Activated CD4-positive, alpha-beta T cell treated with anti-CD3 and anti-CD28 coated beads, Interleukin-2, amount 10 ng/mL, durations not matched to agents 7 days and 5 days (primary cell): ENCODE data around the gene GMPS. TPM values are rescaled to one million over a fixed set of nuclear protein-coding genes. Genes with fewer than 3 reads are reported as not detected.
"Not testable (repeated sequence)": the region's sequence is repeated elsewhere in the genome, so short reads cannot be mapped to it uniquely, and the experiment has no call there.

ENCODE experiments used
- CTCF ChIA-PET: fragments of 350-600 bp; sonication (Branson Sonifier 250); formaldehyde crosslinking; loops from one replicate; lab custom pipeline; 2021; ENCODE audit warnings: antibody characterized with exemption; lab: Charles Lee
- POLR2A ChIA-PET: fragments of 350-600 bp; sonication (Branson Sonifier 250); formaldehyde crosslinking; loops from one replicate; lab custom pipeline; 2021; ENCODE audit warnings: antibody characterized with exemption; lab: Charles Lee
- DNase-seq: peaks from one replicate; pipeline ENCODE4 v3.0.0-alpha.2; 2020
- H3K27ac Mint-ChIP-seq: one replicate; pipeline ENCODE4 v1.8.0; 2021; ENCODE audit warnings: mild to moderate bottlenecking, moderate library complexity, mixed read lengths
- H3K27me3 Mint-ChIP-seq: one replicate; pipeline ENCODE4 v1.8.0; 2021; ENCODE audit warnings: mixed read lengths
- H3K36me3 Mint-ChIP-seq: one replicate; pipeline ENCODE4 v1.8.0; 2021; ENCODE audit warnings: low read depth, mixed read lengths
- H3K4me1 Mint-ChIP-seq: one replicate; pipeline ENCODE4 v1.8.0; 2021; ENCODE audit warnings: mixed read lengths
- H3K4me3 Mint-ChIP-seq: one replicate; pipeline ENCODE4 v1.8.0; 2021; ENCODE audit warnings: mild to moderate bottlenecking, moderate library complexity, mixed read lengths
- H3K9me3 Mint-ChIP-seq: one replicate; pipeline ENCODE4 v1.8.0; 2021; ENCODE audit warnings: mixed read lengths
- total RNA-seq, 2 experiments: library from RNA; stranded (reverse); gene quantifications; one replicate each; pipeline ENCODE4 v1.2.3, GENCODE V29; 2021

Gene GMPS
- 10 to 100 TPM; 92.1 to 99.2 TPM for total RNA-seq

DNA sequence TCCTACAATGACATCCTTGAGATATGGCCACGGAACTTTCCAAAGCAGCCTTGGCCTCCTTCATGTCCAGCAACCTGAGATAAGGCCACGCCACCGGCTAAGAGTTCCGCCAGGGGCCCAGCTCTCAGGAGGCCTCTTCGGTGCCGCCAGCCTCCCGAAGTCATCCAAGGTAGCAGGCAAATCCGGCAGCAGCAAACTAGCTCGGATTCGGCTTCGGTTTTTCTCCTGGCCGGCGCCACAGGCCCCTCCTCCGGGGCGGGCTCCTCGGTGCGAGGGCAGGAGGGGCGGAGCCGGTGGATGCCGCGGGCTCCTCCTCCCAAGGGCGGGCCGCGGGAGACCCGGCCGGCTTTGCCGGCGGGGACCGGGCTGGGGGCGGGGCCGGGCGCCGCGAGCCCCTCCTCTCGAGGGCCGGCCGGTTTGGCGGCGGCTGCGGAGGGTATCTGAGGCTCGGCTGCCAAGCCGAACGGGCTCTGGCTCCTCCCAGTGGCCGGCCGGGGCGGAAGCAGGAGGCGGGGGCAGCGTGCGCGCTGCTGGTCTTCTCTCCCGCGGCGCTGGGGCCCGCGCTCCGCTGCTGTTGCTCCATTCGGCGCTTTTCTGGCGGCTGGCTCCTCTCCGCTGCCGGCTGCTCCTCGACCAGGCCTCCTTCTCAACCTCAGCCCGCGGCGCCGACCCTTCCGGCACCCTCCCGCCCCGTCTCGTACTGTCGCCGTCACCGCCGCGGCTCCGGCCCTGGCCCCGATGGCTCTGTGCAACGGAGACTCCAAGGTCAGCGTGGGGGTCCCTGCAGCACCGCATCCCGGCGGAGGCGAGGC lies at the start of gene GMPS:
Gene GMPS, plus strand, starts transcription at position 518 of the 812 bp plus-strand sequence. Its CDS starts 221 bp downstream, at position 739.
- peak; percentile 94 for DNase-seq
- H3K27ac Mint-ChIP-seq, result peak within 1 kb of the TSS; percentile 97
- H3K4me3 Mint-ChIP-seq, result peak within 1 kb of the TSS; percentile 100
- POLR2A ChIA-PET, result interaction anchor here (1.7 kb wide), 1 partner anchor 17 kb away, joined by 6 read pairs; the partner anchor contains the start of gene SLC33A1
- H3K27me3 Mint-ChIP-seq, result no peaks in the 10 kb centered on the region
- H3K36me3 Mint-ChIP-seq, result peaks cover 10% of the 10 kb centered on the region
- no peaks in the 10 kb centered on the region for H3K9me3 Mint-ChIP-seq
- peaks cover 31% of the 10 kb centered on the region for H3K4me1 Mint-ChIP-seq
- CTCF ChIA-PET, result interaction anchor here (0.7 to 3.0 kb wide), 9 partner anchors 9 to 121 kb away, joined by 3 to 13 read pairs (median 4); partner anchors contain the start of genes C3orf33 and SLC33A1

- H3K9me3 Mint-ChIP-seq, H3K4me3 Mint-ChIP-seq, H3K27me3 Mint-ChIP-seq, H3K27ac Mint-ChIP-seq, H3K36me3 Mint-ChIP-seq, H3K4me1 Mint-ChIP-seq, POLR2A ChIA-PET, DNase-seq: not testable (repeated sequence)
- CTCF ChIA-PET, result interaction anchor here (0.7 to 1.9 kb wide), 4 partner anchors 22 to 132 kb away, joined by 3 to 10 read pairs (median 4); partner anchors contain the start of genes C3orf33 and GMPS
Measured at GRCh38 chr3:155828490-155829098, 41.9 kb upstream of the GMPS start.

DNA sequence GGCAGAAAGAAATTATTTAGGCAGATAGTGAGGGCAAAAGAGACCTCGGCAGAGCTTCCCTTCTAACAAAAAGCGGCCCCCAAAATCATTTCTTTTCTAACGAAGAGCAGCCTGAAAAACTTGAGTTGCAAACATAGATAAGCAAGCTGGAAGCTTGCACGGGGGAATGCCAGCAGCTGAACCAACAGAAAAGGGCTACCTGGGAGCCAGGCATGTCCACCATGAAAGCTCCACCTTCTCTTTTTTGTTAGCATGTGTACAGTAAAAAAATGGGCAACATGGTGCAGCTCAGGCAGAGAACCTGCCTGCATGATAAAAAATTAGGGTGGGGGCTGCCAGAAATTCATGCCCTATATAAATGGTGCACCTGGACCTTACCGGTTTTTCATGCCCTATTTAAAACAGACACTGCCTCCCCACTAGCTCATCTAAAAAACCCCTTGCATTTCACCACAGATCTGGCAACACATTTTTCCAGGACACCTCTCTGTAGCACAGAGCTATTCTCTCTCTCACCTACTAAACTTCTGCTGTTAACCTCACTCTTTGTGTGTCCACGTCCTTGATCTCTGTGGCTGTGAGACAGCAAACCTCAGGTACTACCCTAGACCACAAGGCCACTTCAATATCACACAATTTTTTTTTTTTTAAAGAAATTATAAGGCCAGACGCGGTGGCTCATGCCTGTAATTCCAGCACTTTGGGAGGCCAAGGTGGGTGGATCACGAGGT lies 34.9 kb upstream of the GMPS start:
- H3K36me3 Mint-ChIP-seq, result peaks cover 15% of the 10 kb centered on the region
- no peaks in the 10 kb centered on the region for H3K9me3 Mint-ChIP-seq
- no peak for DNase-seq
- no peak overlapping the region for H3K27ac Mint-ChIP-seq
- H3K27me3 Mint-ChIP-seq, result no peaks in the 10 kb centered on the region
- H3K4me1 Mint-ChIP-seq, result peaks cover 6% of the 10 kb centered on the region
- ChIA-PET CTCF (interaction anchor here (0.6 to 1.1 kb wide), 3 partner anchors 11 to 30 kb away, joined by 3 to 9 read pairs (median 3); partner anchors contain the start of gene C3orf33), POLR2A (no interaction called here)
- H3K4me3 Mint-ChIP-seq, result no peak overlapping the region

GRCh38 chr3:155843569-155843968 lies 26.9 kb upstream of the GMPS start:
- no peaks in the 10 kb centered on the region for H3K9me3 Mint-ChIP-seq
- H3K27me3 Mint-ChIP-seq, result no peaks in the 10 kb centered on the region
- H3K36me3 Mint-ChIP-seq, result peaks cover 18% of the 10 kb centered on the region
- POLR2A ChIA-PET, result no interaction called here
- CTCF ChIA-PET, result no interaction called here
- no peak overlapping the region for H3K27ac Mint-ChIP-seq
- DNase-seq, result no peak
- H3K4me1 Mint-ChIP-seq, result peaks cover 24% of the 10 kb centered on the region
- no peak overlapping the region for H3K4me3 Mint-ChIP-seq

- DNase-seq, result no peak
- H3K27me3 Mint-ChIP-seq, result no peaks in the 10 kb centered on the region
Measured at GRCh38 chr3:155846119-155846518, 24.3 kb upstream of the GMPS start.

GRCh38 chr3:155847993-155848392 lies 22.5 kb upstream of the GMPS start:
- POLR2A ChIA-PET, result no interaction called here

More at GRCh38 chr3:155846119-155846518, 24.3 kb upstream of the GMPS start:
- Mint-ChIP-seq H3K27ac (no peak overlapping the region), H3K4me3 (no peak overlapping the region), H3K4me1 (peaks cover 38% of the 10 kb centered on the region), H3K9me3 (no peaks in the 10 kb centered on the region), H3K36me3 (peaks cover 28% of the 10 kb centered on the region)
- CTCF ChIA-PET, result interaction anchor here (0.6 to 1.0 kb wide), 3 partner anchors 11 to 1378 kb away, joined by 3 read pairs; partner anchors contain the start of gene C3orf33
- POLR2A ChIA-PET, result no interaction called here

GRCh38 chr3:155849404-155849803 lies 21.0 kb upstream of the GMPS start:
- POLR2A ChIA-PET, H3K27me3 Mint-ChIP-seq, H3K9me3 Mint-ChIP-seq, H3K4me3 Mint-ChIP-seq, DNase-seq: not testable (repeated sequence)
- Mint-ChIP-seq H3K36me3 (peaks cover 44% of the 10 kb centered on the region), H3K4me1 (peaks cover 50% of the 10 kb centered on the region), H3K27ac (peak overlapping the region; percentile 50)
- CTCF ChIA-PET, result interaction anchor here (1.2 to 2.2 kb wide), 2 partner anchors 11 to 43 kb away, joined by 3 to 12 read pairs; partner anchors contain the start of gene C3orf33

More at GRCh38 chr3:155847993-155848392, 22.5 kb upstream of the GMPS start:
- H3K4me3 Mint-ChIP-seq, result no peak overlapping the region
- CTCF ChIA-PET, result no interaction called here
- H3K4me1 Mint-ChIP-seq, result peaks cover 53% of the 10 kb centered on the region
- peaks cover 42% of the 10 kb centered on the region for H3K36me3 Mint-ChIP-seq
- no peak overlapping the region for H3K27ac Mint-ChIP-seq
- H3K27me3 Mint-ChIP-seq, result no peaks in the 10 kb centered on the region
- no peaks in the 10 kb centered on the region for H3K9me3 Mint-ChIP-seq
- DNase-seq, result no peak

GRCh38 chr3:155852341-155852740 lies 18.1 kb upstream of the GMPS start:
- Mint-ChIP-seq H3K4me3 (peak overlapping the region; percentile 88), H3K4me1 (peaks cover 51% of the 10 kb centered on the region), H3K27me3 (peaks cover 3% of the 10 kb centered on the region), H3K27ac (peak overlapping the region; percentile 56), H3K9me3 (no peaks in the 10 kb centered on the region), H3K36me3 (peaks cover 36% of the 10 kb centered on the region)
- no peak for DNase-seq
- ChIA-PET CTCF (interaction anchor here (0.9 to 2.4 kb wide), 3 partner anchors 13 to 46 kb away, joined by 3 to 13 read pairs (median 4); partner anchors contain the start of genes C3orf33 and GMPS), POLR2A (interaction anchor here (0.5 to 0.9 kb wide), 2 partner anchors 10 to 15 kb away, joined by 4 read pairs; no protein-coding TSS in a partner anchor)

GRCh38 chr3:155853214-155854140 lies 17.0 kb upstream of the GMPS start:
- peak overlapping the region; percentile 88 for H3K4me3 Mint-ChIP-seq
- H3K36me3 Mint-ChIP-seq, result peaks cover 31% of the 10 kb centered on the region
- peaks cover 6% of the 10 kb centered on the region for H3K27me3 Mint-ChIP-seq
- peak overlapping the region; percentile 100 for H3K27ac Mint-ChIP-seq
- H3K9me3 Mint-ChIP-seq, result no peaks in the 10 kb centered on the region
- ChIA-PET POLR2A (interaction anchor here (0.5 to 1.7 kb wide), 4 partner anchors 9 to 48 kb away, joined by 4 to 6 read pairs (median 4); partner anchors contain the start of gene GMPS), CTCF (interaction anchor here (0.8 to 2.4 kb wide), 5 partner anchors 14 to 48 kb away, joined by 3 to 13 read pairs (median 4); partner anchors contain the start of genes C3orf33 and GMPS)
- H3K4me1 Mint-ChIP-seq, result peaks cover 43% of the 10 kb centered on the region
- DNase-seq, result peak; percentile 33

DNA sequence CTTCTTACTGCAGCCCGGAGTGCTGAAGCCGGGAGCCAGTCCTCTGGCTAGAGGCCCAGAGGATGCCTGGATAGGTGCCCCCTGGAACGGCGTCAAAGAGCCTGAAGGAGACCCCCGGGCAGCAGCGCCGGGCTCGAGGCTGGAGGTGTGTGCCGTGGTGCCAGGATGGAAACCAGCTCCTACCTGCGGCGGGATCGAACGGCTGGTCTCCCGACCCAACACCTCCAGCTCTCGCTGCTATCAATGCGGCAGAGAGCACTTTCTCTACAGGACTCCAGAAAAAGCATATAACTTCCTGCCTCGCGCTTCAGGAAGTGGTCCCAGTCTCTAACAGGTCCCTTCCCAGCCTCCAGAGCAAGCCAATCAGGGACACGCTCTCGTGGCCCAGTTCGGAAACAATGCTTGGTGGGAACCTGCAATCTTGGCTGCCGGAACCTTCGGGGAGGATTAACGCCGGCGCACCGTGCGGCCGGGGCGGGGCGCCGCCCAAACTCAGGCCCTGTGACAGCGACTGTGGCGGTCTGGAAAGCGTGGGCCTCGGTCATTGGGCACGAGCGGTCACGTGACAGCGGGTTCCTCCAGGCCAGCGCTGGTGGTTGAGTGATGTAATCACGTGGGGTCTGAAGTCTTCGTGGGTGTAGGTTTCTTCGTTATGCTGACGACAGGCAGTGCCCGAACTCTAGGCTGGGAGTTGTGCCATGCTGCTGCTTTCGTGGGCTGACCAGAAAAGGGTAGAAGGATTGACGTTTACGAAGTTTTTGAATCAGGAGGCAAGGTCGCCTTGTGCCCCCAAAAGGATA lies 16.1 kb upstream of the GMPS start, which contains the start of gene SLC33A1:
Gene SLC33A1, minus strand, starts transcription at position 287 of the 800 bp plus-strand sequence. CDS start 430 bp downstream, outside the sequence.
- Mint-ChIP-seq H3K4me3 (peak within 1 kb of the TSS; percentile 88), H3K9me3 (no peaks in the 10 kb centered on the region), H3K4me1 (peaks cover 39% of the 10 kb centered on the region), H3K27ac (peak within 1 kb of the TSS; percentile 100), H3K27me3 (peaks cover 6% of the 10 kb centered on the region), H3K36me3 (peaks cover 27% of the 10 kb centered on the region)
- CTCF ChIA-PET, result interaction anchor here (1.2 to 2.4 kb wide), 3 partner anchors 14 to 48 kb away, joined by 3 to 13 read pairs (median 11); partner anchors contain the start of genes C3orf33 and GMPS
- POLR2A ChIA-PET, result interaction anchor here (1.2 to 1.7 kb wide), 2 partner anchors 16 to 49 kb away, joined by 4 to 6 read pairs; partner anchors contain the start of gene GMPS
- DNase-seq, result peak; percentile 99
